ENCODE results near the gene C4BPA. TPM values are rescaled to one million over a fixed set of nuclear protein-coding genes. Genes with fewer than 3 reads are reported as not detected.

Gene C4BPA
- total and polyA plus RNA-seq, 10 donors = 0.03 to 1.9 (median 0.45) TPM

GRCh38 chr1:207179036-207179435 is 75.0 kb downstream of the C4BPA start:
- Histone ChIP-seq H3K4me1 (no peaks in the 10 kb centered on the region), H3K9me3 (no peaks in the 10 kb centered on the region), H3K27ac (no peak overlapping the region), H3K27me3 (replicated peaks in 1 of 7) (no peaks in the 10 kb centered on the region), H3K36me3 (no peaks in the 10 kb centered on the region), H3K4me3 (no peak overlapping the region)
- intact Hi-C loops (cut with DNase I; ENCODE audit: low total_unique reads) = no loop called here
- DNase-seq = no peak
- TF ChIP-seq POLR2AphosphoS5 (IDR thresholded peaks at IDR 0.05) = no peak
- no peak for TF ChIP-seq CTCF (IDR thresholded peaks at IDR 0.05 in 8 of 11, conservative IDR thresholded peaks at IDR 0.05 in 3 of 11)
- TF ChIP-seq POLR2A (IDR thresholded peaks at IDR 0.05) = no peak
- WGBS, 5 donors = 71 to 87% (median 82%) methylated on average over 2 of the region's 2 CpGs

GRCh38 chr1:207181847-207182246 is 77.8 kb downstream of the C4BPA start:
- Histone ChIP-seq H3K4me1 (no peaks in the 10 kb centered on the region), H3K27ac (no peak overlapping the region), H3K9me3 (no peaks in the 10 kb centered on the region), H3K27me3 (replicated peaks in 1 of 7) (no peaks in the 10 kb centered on the region), H3K4me3 (no peak overlapping the region), H3K36me3 (no peaks in the 10 kb centered on the region)
- no peak for DNase-seq
- TF ChIP-seq POLR2A (IDR thresholded peaks at IDR 0.05) = no peak
- TF ChIP-seq CTCF (IDR thresholded peaks at IDR 0.05 in 8 of 11, conservative IDR thresholded peaks at IDR 0.05 in 3 of 11) = peak in 2 of 11 experiments; percentile 10 to 14
- intact Hi-C loops (cut with DNase I; ENCODE audit: low total_unique reads) = loop anchor here (5.0 kb wide), 1 partner anchor 95 kb away; the partner anchor contains the start of gene C4BPB

GRCh38 chr1:207186503-207186902 is 82.5 kb downstream of the C4BPA start:
- Histone ChIP-seq H3K27me3 (replicated peaks in 1 of 7) (no peaks in the 10 kb centered on the region), H3K4me1 (peaks cover 0 to 5% (median 2%) of the 10 kb centered on the region in 6 donors), H3K9me3 (peaks cover 0 to 10% (median 0%) of the 10 kb centered on the region in 8 donors), H3K27ac (no peak overlapping the region), H3K36me3 (no peaks in the 10 kb centered on the region), H3K4me3 (no peak overlapping the region)
- no peak for DNase-seq
- no peak for TF ChIP-seq POLR2AphosphoS5 (IDR thresholded peaks at IDR 0.05)
- no peak for TF ChIP-seq POLR2A (IDR thresholded peaks at IDR 0.05)
- no peak for TF ChIP-seq CTCF (IDR thresholded peaks at IDR 0.05 in 8 of 11, conservative IDR thresholded peaks at IDR 0.05 in 3 of 11)
- WGBS, 5 donors = 77 to 100% (median 90%) methylated on average over 1 of the region's 1 CpG
- intact Hi-C loops (cut with DNase I; ENCODE audit: low total_unique reads) = no loop called here

- intact Hi-C loops (cut with DNase I; ENCODE audit: low total_unique reads) = no loop called here
- Histone ChIP-seq H3K36me3 (no peaks in the 10 kb centered on the region), H3K9me3 (peaks cover 0 to 10% (median 0%) of the 10 kb centered on the region in 8 donors), H3K27ac (peak overlapping the region in 7 of 8 donors; percentile 15 to 66 (median 50)), H3K27me3 (replicated peaks in 1 of 7) (no peaks in the 10 kb centered on the region), H3K4me1 (peaks cover 0 to 5% (median 2%) of the 10 kb centered on the region in 6 donors), H3K4me3 (no peak overlapping the region)
- no peak for TF ChIP-seq POLR2AphosphoS5 (IDR thresholded peaks at IDR 0.05)
- no peak for TF ChIP-seq POLR2A (IDR thresholded peaks at IDR 0.05)
- no peak for TF ChIP-seq CTCF (IDR thresholded peaks at IDR 0.05 in 8 of 11, conservative IDR thresholded peaks at IDR 0.05 in 3 of 11)
- no peak for DNase-seq
- WGBS, 5 donors = 43 to 69% (median 60%) methylated on average over 1 of the region's 1 CpG
Measured at GRCh38 chr1:207188901-207189300, 84.9 kb downstream of the C4BPA start.
